Measurements from ENCODE around the gene SMIM33.
A peak's percentile ranks its signal among the peaks of the same experiment; 100 is the strongest.
"Not testable (repeated sequence)": the region's sequence is repeated elsewhere in the genome, so short reads cannot be mapped to it uniquely, and the experiment has no call there.

The SMIM33 gene

DNA sequence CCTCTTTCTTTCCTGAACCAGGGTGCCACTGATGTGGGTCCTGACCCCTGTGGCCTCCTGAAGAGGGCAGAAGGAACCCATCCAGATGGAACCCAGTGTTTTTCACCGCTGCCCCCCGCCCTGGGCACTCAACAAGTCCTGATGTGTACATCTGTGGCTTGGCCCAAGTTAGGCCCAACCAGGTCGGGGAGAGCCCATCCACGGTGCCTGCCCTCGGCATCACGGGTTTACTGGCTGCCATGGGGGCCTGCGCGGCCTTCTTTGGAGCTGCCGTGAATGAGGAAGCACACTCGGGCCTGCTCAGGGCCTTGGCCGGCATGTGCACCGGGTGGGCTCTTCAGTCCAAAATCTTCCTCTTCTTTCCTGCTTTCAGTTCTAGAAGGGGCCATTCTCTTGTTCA is 14.0 kb upstream of the SMIM33 start:
- DNase-seq (ENCODE audit: low read depth in 2 of 3, low spot score in 1 of 3): no peak

DNA sequence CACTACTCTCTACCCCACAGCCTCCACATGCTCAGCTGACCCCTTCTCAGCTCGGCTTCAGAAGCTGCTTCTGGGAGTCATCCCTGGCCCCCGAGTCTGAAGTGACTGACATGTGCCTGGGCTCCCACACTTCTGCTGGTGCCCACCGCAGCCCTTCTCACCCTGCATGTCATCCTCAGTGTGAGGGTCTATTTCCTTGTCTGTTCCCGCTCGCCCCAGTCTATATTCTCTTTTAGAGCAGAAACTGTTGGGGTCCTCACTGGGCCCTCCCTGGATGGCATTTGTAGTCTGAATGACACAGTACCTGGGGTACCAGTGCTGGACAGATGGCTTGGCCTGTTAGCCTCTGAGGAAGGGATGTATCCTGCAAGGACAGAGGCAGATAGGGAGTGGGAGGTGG is 13.6 kb upstream of the SMIM33 start:
- DNase-seq (ENCODE audit: low read depth in 2 of 3, low spot score in 1 of 3): no peak

DNA sequence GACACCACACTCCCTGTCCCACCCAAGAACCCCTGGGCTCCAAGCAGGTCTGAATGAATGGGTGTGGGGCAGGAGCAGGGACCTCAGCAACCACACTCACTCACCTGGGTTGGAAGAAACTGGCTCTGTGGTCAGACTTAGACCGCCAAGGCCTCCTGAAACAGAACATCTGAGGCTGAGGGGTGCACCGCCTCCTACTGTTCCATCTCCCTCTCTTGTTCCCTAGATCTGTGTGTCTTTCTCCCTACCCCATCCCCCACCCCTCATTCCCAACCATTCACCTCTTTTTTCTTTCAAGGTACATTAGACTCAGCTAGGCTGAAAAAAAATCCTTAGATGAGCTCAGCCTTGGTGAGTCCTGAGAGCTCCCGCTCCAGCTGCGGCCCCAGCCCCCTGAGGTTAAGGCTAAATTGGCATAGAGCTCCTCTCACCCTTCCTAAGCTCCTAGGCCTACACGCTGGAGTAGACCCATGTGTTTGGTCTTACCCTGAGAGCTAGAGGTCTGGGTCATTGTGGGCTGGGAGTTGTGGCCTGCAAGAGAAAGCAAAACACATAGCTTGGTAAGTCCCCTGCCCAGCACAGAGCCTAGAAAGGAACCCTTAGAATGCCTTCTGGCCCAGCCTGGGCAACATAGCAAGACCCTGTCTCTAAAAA is 13.0 kb upstream of the SMIM33 start:
- DNase-seq (ENCODE audit: low read depth in 2 of 3, low spot score in 1 of 3): no peak

DNA sequence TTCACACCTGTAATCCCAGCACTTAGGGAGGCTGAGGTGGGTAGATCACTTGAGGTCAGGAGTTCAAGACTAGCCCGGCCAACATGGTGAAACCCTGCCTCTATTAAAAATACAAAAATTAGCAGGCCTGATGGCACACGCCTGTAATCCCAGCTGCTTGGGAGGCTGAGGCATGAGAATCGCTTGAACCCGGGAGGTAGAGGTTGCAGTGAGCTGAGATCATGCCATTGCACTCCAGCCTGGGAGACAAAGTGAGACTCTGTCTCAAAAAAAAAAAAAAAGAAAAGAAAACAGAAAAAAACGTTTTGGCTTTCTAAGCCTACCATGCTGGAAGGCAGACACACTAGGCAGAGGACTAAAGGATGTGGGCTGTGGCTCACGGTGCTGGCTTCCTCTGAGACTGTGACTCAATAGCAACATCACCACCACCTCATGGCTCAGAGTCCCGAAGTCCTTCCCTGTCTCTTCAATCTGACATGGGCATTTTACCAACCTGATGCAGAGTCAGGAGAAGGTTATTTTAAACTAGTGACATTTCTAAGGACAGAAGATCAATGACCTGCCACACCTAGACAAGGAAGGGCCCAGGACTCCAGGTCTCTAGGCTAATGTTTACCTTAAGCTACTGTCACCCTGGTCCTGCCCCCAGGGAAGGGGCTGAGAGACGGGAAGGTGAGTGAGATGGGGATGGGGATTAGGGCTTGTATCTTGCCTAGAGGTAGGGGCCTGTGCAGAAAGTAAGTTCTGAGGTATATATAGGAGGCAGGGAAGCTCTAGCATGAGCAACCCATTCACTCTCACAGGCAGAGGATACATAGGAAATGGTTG is 12.0 kb upstream of the SMIM33 start:
- DNase-seq (ENCODE audit: low read depth in 2 of 3, low spot score in 1 of 3): peak; percentile 63 to 76 (median 66)

DNA sequence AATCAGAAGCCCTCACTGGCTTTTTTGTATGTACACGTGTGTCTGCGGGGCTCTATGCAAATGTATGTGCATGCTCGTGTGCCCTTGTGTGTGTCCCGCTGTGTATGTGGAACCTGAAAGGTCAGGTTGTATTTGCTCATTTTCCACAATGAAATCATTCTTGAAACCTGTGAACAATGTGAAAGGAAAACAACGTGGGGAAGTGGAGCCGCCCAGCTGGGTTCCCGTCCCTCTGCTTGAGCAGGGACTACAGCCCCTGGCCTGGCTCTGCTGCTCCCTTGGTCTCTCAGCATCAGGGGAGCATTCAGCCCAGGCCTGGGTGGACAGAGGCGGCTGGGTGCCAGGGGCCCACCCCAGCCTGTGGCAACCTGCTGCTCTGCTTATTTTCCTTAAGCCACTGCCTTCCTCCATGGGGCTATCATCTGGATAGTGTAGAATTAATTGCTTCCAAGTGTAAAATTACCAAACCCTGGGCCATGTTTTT is 11.3 kb upstream of the SMIM33 start:
- DNase-seq (ENCODE audit: low read depth in 2 of 3, low spot score in 1 of 3): peak in 2 of 3 donors; percentile 40 to 45

DNA sequence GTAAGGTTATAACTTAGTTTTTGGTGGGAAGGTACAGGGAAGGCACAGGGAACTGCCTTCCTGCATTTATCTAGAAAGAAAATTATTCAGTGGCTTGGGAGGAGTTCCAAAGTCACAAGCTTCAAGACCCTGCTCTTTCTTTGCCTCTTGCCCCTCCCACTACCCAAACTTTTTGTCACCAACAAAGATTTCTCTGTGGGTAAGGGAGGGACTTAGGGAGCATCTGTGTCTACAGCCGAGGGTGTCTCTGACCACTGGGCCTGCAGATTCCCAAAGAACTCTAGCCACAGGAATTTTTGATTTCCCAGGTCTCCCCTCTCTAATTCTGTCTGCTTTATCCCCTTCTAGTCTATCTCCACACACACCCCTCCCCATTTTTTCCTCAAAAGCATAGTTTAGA is 10.3 kb upstream of the SMIM33 start:
- DNase-seq (ENCODE audit: low read depth in 2 of 3, low spot score in 1 of 3): no peak

DNA sequence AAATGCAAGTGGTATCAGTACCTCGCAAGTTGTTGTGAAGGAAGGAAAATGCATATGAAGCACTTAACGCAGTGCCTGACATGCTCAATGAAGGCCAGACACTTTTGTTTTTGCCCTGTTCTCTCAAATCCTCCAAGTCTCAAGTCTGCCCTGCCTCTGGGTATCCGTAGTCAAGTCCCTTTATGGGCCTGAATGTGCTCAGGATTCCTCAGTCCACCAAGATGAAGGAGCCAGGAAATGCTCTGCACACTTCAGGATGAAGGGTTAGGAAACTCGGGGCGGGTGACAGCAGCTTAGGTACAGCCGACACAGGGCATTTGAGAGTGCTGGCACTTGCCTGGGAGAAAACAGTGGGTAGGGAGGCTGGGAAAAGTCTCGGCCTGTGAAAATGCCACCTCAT is 9.6 kb upstream of the SMIM33 start:
- DNase-seq (ENCODE audit: low read depth in 2 of 3, low spot score in 1 of 3): no peak

DNA sequence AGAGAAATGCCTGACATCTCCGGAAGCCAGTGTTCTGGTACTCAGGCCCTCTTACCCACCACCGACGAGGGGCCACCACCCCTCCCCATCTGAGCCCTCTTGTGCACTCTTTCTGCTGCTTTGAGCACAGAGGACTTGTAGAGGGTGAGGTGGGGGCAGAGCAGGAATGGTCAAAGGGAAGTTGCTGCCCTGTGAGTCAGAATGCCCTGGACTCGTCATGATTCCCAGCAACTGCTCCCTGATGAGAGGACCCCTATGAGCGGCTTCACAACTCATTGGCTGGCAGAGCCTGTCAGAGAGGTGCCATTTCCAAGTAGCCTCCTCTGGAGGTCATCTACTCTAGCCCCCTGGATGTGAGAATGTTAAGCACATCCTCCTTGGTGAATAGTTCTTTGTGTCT is 9.1 kb upstream of the SMIM33 start:
- DNase-seq (ENCODE audit: low read depth in 2 of 3, low spot score in 1 of 3): no peak

DNA sequence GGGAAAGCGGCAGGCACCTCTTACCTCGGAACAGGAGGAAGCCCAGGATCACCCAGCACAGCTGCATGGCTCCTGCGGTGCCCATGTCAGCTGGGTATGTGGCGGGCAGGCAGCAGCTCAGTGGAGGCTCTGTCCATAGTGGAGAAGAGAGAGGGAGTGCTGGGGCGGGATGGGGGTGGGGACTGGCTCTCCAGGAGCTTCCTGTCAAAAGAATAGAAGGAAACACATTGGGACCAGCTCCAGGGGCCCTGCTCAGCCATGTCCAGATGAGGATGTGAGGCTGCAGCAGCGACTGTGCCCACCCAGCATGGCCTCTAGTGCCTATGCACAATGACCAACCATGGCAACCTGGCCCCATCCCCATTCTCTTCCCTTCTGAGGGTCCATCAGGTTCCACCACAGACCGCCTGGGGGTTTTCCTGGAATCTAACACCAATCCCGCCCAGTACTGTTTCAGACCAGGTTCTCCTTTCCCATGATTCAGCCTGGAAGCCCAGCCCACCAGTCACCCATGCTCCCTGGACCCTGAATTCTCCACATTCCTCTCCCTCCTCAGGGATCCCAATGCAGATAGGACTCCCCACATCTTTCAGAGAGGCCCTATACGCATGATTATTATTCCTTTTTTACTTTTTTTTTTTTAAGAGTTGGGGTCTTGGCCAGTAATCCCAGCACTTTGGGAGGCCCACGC is 8.1 kb upstream of the SMIM33 start, which contains the start of gene ECSCR:
Gene ECSCR (minus strand): TSS at position 158 of the 691 bp plus-strand sequence. CDS start 73 bp downstream, at position 85.
- no peak for DNase-seq (ENCODE audit: low read depth in 2 of 3, low spot score in 1 of 3)

DNA sequence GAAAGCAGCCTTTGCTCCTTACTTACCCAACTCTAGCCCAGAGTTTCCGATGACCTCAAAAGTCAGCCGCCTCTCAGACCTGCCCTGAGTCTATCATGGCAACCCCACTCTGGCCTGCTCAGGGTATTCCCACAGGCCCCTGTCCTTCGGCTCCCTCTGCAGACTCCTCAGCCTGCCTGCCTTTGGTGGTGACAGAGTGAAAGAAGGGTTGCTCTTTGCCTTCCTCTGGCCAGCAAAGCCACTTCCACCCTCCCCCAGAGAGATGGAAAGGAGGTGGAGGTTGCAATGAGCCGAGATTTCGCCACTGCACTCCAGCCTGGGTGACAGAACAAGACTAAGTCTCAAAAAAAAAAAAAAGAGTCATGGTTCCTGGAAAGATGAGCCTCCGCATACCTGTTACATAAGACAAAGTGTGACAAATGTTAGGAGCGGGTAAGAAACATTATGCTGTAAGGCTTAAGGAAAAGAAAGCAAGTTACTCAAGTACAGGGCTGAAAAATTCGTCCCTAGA is 2.3 kb upstream of the SMIM33 start:
- no peak for DNase-seq (ENCODE audit: low read depth in 2 of 3, low spot score in 1 of 3)

DNA sequence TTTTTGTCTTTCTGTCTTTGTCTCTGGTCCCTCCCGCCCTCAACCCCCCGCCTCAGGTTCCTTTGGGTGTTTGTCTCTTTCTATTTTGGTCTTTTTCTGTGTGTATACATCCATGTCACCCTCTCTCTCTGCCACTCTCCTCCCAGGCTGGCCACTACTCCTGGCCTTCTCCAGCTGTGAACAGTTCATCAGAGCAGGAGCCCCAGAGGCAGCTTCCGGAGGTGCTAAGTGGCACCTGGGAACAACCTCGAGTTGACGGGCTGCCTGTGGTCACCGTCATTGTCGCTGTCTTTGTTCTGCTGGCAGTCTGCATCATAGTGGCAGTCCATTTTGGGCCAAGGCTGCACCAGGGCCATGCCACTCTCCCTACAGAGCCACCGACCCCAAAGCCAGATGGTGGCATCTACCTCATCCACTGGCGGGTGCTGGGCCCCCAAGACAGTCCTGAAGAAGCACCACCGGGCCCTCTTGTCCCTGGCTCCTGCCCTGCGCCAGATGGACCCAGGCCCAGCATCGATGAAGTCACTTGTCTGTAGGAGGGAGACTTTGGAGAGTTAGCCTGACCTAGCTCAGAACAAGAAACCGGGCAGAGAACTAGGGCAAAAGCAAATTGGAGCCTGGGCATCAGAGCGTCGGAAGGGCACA is 1.7 kb downstream of the SMIM33 start:
- DNase-seq (ENCODE audit: low read depth in 2 of 3, low spot score in 1 of 3): no peak

DNA sequence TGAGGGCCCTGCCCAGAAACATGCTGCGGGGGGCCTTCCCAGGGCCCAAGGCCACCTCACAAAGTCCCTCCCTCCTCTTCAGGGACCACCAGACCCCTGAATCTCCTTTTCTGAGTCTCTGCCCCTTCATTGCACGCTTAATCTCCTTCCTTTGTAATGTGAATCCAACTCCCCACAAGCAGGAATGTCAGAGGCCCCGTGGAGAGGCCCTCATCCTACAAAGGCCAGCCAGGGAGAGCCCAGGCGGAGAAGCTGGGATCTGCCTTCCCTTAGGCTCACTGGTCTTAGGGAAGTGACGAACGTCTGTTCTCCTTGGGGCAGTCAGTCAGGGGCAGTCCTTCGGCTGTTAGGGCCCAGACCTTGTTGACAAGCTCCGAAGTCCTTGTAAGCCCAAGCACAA is 2.3 kb downstream of the SMIM33 start:
- DNase-seq (ENCODE audit: low read depth in 2 of 3, low spot score in 1 of 3): no peak

DNA sequence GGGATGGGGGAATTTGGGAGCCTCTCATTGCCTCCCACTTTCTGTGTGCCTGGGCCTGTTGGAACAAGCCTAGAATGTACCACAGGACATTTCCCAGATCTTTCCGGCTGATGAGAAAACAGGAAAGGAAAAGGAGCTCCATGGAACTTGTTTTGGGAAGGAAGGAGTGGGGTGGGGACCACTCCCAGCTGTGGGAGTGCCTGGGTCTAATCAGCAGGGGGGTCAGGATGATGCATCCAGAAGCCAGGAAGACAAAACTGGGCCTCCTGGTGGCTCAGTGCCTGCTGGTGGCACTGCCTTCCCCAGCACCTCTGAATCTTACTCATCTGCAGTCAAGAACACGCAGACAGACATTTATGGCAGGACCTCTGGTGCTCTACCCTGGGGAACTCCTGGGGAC is 2.8 kb downstream of the SMIM33 start:
- DNase-seq (ENCODE audit: low read depth in 2 of 3, low spot score in 1 of 3): no peak

DNA sequence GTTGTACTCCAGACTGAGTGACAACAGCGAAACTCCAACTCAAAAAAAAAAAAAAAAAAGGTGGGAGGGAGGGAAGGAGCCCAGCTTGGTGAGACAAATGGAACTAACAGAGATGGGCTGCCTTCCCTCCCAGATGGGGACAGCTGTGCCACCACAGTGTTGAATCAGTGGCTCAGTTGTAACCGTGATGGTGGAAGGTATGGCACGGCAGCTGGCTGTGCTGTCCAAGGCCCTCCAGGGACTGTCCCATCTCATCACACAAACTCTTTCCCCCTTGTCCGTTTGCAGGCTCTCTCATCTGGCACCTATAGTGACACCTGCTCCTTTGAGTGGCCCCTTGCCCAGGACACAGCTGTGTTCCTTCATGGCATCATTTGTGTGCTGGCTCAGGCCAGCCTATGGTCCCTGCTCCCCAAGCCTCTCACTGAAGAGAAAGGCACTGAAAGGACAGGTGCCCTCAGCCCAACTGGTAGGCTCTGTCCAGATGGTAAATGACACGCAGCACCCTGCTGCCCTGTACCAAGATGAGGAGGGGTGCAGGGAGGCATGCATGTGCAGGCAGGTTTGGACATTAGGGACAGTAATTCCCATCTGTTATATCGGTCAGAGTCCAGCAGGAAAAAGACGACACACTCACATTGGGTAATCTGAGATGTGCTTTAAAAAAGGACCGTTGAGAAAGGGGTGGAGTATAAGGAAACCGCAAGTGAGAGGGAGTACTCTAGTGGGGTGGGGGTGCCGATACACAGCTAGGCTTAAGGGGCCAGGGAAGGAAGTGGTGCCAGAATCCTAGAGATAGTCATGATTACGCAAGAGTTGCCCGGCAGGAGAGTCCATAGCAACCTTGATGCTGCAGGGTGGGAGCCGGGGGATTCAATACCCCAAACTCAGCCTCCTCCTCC is 4.3 kb downstream of the SMIM33 start:
- DNase-seq (ENCODE audit: low read depth in 2 of 3, low spot score in 1 of 3): no peak

DNA sequence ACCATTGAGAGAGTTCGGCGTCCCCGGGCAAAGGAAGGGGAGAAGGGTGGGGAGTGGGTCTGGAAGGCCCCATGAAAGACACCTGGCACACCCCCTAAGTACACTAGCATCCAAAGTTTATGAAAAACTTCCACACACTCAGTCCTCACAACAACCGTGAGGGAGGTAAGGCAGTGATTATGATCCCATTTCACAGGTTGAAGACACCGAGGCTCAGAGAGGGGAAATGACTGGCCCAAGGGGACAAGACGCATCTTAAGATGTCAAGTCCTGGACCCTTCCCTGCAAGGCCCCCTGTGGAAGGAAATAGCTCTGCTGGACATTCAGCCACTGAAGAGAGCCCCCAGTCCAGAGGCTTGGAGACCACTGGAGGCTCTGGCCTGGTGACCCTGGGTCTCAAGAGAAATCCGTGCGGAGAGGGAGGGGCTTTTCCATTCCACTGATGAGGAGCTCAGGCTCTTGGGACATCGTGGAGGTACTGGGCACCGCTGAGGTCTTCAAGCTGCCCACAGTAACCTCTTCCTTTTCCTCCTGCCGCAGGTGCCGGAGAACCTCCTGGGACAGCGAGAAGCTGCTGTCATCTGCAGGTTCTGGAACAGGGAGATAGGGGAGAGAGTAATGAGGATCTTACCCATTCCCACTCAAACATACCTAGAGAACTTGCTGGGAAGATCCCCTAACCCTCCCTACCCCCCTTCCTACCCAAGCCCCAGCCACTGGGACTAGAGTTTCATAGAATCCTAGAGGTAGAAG is 5.2 kb downstream of the SMIM33 start:
- DNase-seq (ENCODE audit: low read depth in 2 of 3, low spot score in 1 of 3): no peak

DNA sequence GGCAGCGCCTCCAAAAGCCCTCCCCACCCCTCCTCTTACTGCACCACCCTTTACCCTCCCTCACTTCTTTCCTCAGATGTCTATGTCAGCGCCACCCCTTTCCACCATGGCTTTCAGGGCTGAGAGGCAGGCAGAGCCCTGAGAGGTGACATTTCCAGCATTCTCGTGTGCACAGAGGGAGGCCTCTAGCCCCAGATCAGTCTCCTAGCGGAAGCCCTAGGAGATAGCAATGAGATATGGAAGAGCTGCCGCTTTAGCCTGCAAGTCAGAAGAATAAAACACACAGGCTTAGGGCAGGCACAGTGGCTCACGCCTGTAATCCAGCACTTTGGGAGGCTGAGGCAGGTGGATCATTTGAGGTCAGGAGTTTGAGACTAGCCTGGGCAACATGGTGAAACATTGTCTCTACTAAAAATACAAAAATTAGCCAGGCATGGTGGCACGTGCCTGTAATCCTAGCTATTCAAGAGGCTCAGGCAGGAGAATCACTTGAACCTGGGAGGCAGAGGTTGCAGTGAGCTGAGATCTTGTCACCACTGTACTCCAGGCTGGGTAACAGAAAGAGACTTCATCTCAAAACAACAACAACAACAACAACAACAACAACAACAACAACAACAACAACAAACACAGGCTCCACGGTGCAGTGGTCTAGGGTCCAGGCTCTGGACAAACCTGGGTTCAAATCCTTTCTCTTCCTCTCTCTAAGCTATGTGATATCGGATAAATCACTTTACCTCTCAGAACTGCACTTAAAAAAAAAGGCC is 8.0 kb downstream of the SMIM33 start:
- not testable (repeated sequence) for DNase-seq (ENCODE audit: low read depth in 2 of 3, low spot score in 1 of 3)

DNA sequence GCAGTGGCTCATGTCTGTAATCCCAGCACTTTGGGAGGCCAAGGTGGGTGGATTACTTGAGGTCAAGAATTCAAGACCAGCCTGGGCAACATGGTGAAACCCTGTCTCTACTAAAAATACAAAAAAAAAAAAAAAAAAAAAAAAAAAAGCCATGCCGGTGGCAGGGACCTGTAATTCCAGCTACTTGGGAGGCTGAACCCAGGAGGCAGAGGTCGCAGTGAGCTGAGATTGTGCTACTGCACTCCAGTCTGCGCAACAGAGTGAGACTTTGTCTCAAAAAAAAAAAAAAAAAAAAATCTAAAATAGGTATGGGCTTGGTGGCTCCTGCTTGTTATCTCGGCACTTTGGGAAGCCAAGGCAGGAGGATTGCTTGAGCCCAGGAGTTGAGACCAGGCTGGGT is 8.9 kb downstream of the SMIM33 start:
- DNase-seq (ENCODE audit: low read depth in 2 of 3, low spot score in 1 of 3): not testable (repeated sequence)

DNA sequence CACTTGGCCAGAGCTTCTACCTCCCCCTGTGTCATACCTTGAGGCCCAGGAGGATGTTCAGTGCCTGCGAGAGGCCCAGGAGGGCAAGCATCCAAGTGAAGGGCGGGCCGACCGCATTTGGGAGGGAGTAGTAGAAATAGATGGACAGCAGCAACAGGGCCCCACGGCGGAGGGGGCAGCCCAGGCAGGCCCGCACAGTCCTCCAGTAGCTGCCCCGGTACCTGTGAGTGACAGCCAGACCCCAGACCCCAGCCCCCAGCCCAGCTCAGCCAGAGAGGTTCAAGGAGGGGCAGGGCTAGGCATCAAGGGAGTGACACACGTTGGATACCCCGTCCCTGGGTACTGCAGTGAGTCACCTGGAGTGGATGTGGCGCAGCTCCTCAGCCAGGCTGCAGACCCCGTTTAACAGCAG is 10.3 kb downstream of the SMIM33 start:
- DNase-seq (ENCODE audit: low read depth in 2 of 3, low spot score in 1 of 3): no peak
